Breast epithelium (tissue), 4 donors: ENCODE results near the gene LHX6. TPM values are rescaled to one million over a fixed set of nuclear protein-coding genes. Genes with fewer than 3 reads are reported as not detected.

Experiments used
- DNase-seq, 2 donors: peaks; one replicate each; pipeline ENCODE4 v3.0.0-alpha.2; 2019; ENCODE audit warnings: low spot score in 2 of 2
- H3K27ac ChIP-seq, 2 donors: fragments of 200-600 bp; sonication (generic) in 1 of 2; one replicate each; pipeline ENCODE4 v1.5.1; 2016 to 2019; ENCODE audit warnings: mild to moderate bottlenecking in 1 of 2
- H3K27me3 ChIP-seq, 2 donors: fragments of 200-600 bp; sonication (generic) in 1 of 2; one replicate each; pipeline versions ENCODE4 v1.5.1 to v1.6.0; 2017 to 2019; ENCODE audit warnings: control low read depth in 1 of 2, mild to moderate bottlenecking in 1 of 2
- H3K36me3 ChIP-seq: fragments of 200-600 bp; one replicate; pipeline ENCODE4 v1.5.1; 2019
- H3K4me1 ChIP-seq, 2 donors: fragments of 200-600 bp; sonication (generic); one replicate each; pipeline ENCODE4 v1.5.1; 2016 to 2019; ENCODE audit warnings: control low read depth in 1 of 2
- H3K4me3 ChIP-seq, 3 donors: fragments of 200-600 bp; sonication (generic); 1 replicate in 2 of 3; 2 replicates in 1 of 3; pipeline ENCODE4 v1.5.1; 2016 to 2019; ENCODE audit warnings: mild to moderate bottlenecking in 3 of 3, moderate library complexity in 2 of 3
- H3K9me3 ChIP-seq, 2 donors: fragments of 200-600 bp; sonication (generic) in 1 of 2; one replicate each; pipeline ENCODE4 v1.5.1; 2016 to 2019; ENCODE audit warnings: control low read depth in 1 of 2
- POLR2A ChIP-seq: fragments of 450-650 bp; IDR thresholded peaks from one replicate; pipeline ENCODE4 v1.6.1; 2016; ENCODE audit warnings: antibody characterized with exemption, mild to moderate bottlenecking, moderate library complexity
- POLR2AphosphoS5 ChIP-seq, 3 donors: sonication (generic); formaldehyde crosslinking; IDR thresholded peaks; one replicate each; pipeline ENCODE4 v1.6.1; 2017; ENCODE audit warnings: antibody characterized with exemption in 3 of 3
- intact Hi-C: fragments of 100-400 bp; cut with DNase I; formaldehyde crosslinking; loops from one replicate; pipeline ENCODE4 v1.15.1; 2023; ENCODE audit warnings: low total_unique reads
- total RNA-seq, 3 donors: library from RNA; depleted of rRNA; stranded (reverse); fragments of >200 nt; gene quantifications; one replicate each; pipeline ENCODE4 v1.1.0, GENCODE V29; 2016
- TF ChIP-seq, protein P1 (sequence below), 3 donors: fragments of 450-650 bp; IDR thresholded peaks; one replicate each; pipeline ENCODE4 v1.5.1; 2016 to 2017; ENCODE audit warnings: antibody characterized with exemption in 3 of 3, mild to moderate bottlenecking in 3 of 3, moderate library complexity in 3 of 3

LHX6 gene
- total RNA-seq, 3 donors from 2014 or later: 1.8 to 9.8 (median 4.8) TPM

DNA sequence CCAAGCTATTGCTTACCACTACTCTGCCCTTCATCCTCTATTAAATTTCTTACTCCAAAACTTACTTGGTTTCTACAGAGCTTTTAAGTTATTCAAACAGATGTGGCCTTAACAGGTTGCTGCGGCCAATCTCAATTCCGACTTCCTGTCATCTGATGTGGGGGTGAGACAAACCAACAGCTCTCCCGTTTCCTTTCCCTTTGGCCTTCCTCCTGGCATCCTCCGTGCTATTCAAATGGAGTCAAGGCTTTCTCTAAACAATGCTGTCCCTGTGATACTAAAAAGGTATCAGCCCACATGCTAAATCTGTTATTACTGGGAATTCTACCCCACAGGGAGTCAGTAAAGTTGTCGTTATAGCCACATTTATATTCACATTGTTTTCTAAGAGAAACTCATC is 24.0 kb upstream of the LHX6 start:
- H3K36me3 ChIP-seq: no peaks in the 10 kb centered on the region
- no peak overlapping the region for H3K4me3 ChIP-seq
- no peak for TF ChIP-seq POLR2A
- no peak for TF ChIP-seq POLR2AphosphoS5 (IDR thresholded peaks at IDR 0.05)
- TF ChIP-seq, protein P1, sequence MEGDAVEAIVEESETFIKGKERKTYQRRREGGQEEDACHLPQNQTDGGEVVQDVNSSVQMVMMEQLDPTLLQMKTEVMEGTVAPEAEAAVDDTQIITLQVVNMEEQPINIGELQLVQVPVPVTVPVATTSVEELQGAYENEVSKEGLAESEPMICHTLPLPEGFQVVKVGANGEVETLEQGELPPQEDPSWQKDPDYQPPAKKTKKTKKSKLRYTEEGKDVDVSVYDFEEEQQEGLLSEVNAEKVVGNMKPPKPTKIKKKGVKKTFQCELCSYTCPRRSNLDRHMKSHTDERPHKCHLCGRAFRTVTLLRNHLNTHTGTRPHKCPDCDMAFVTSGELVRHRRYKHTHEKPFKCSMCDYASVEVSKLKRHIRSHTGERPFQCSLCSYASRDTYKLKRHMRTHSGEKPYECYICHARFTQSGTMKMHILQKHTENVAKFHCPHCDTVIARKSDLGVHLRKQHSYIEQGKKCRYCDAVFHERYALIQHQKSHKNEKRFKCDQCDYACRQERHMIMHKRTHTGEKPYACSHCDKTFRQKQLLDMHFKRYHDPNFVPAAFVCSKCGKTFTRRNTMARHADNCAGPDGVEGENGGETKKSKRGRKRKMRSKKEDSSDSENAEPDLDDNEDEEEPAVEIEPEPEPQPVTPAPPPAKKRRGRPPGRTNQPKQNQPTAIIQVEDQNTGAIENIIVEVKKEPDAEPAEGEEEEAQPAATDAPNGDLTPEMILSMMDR (IDR thresholded peaks at IDR 0.05): no peak
- H3K9me3 ChIP-seq: no peaks in the 10 kb centered on the region
- H3K4me1 ChIP-seq: no peaks in the 10 kb centered on the region
- intact Hi-C loops: no loop called here
- DNase-seq: no peak
- H3K27me3 ChIP-seq: no peaks in the 10 kb centered on the region
- H3K27ac ChIP-seq: peak overlapping the region; percentile 15 to 79

DNA sequence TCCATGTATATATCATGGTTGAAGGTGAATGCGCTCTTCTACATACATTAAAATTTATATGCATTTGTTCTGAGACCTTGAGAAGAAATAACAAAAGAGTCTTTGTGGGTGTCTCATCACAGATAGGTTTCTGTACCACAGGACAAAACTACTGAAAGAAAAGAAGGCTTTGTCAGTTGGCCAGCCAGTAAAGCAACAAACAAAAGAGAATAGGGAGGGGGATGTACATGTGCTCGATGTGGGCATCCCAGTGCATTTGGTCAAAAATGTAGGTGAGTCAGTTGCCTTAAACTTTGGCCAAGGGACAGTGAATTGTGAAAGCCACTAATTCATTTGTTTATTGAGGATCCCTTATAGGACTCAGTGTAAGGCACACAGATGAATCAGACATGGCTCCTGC is 22.6 kb upstream of the LHX6 start:
- no peaks in the 10 kb centered on the region for H3K27me3 ChIP-seq
- H3K27ac ChIP-seq: peak overlapping the region; percentile 15 to 53
- H3K4me3 ChIP-seq: no peak overlapping the region
- intact Hi-C loops: no loop called here
- no peak for DNase-seq
- no peaks in the 10 kb centered on the region for H3K36me3 ChIP-seq
- H3K4me1 ChIP-seq: no peaks in the 10 kb centered on the region
- no peaks in the 10 kb centered on the region for H3K9me3 ChIP-seq
- TF ChIP-seq POLR2A: no peak
- TF ChIP-seq, protein P1 (IDR thresholded peaks at IDR 0.05): no peak
- TF ChIP-seq POLR2AphosphoS5 (IDR thresholded peaks at IDR 0.05): no peak

DNA sequence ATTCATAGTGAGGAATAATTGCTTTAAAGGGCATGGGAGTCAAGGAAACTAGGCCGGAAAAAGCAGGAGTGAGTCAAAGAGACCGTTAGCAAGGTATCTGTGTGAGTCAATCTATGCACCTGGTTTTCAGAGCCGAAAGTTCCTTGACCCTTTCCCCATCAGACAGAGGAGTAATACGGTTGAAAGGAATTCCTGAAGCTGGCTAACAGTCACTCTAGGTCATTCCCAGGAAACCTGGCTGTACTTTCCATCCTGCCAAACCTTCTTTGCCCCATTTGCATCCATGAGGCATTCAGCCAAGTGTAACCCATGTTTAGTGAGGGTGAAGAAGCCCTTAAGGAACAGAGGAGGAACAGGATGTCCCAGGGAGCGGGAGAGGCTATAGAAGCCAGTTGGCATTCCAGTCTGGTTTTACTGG is 19.7 kb upstream of the LHX6 start:
- H3K27ac ChIP-seq: peak overlapping the region; percentile 65 to 66
- no peaks in the 10 kb centered on the region for H3K9me3 ChIP-seq
- no peaks in the 10 kb centered on the region for H3K27me3 ChIP-seq
- H3K36me3 ChIP-seq: no peaks in the 10 kb centered on the region
- H3K4me3 ChIP-seq: no peak overlapping the region
- peak in 1 of 2 donors; percentile 48 for DNase-seq
- H3K4me1 ChIP-seq: no peaks in the 10 kb centered on the region
- TF ChIP-seq, protein P1 (IDR thresholded peaks at IDR 0.05): no peak
- peak; percentile 20 to 78 (median 62) for TF ChIP-seq POLR2AphosphoS5 (IDR thresholded peaks at IDR 0.05)
- TF ChIP-seq POLR2A: no peak
- intact Hi-C loops: no loop called here

DNA sequence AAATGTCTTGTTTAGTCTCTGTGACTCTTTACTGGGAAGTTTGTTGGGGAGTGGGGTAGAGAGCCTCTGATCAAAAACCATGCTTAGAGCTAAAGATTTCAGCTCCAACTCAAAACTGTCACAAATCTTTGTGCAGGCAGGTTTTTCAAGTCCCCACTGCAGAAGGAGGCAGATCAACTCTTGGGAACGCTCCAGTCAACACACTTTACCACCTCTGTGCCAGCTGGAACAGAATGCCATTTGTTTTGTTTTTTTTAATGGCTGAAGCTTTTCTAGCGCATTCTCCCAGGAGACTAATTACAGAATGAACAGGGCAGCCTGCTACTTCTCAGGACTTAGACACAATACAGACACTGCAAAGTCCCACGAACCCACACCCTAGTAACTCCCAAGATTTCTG is 17.9 kb upstream of the LHX6 start:
- intact Hi-C loops: no loop called here
- Histone ChIP-seq H3K4me3 (no peak overlapping the region), H3K27me3 (no peaks in the 10 kb centered on the region), H3K4me1 (no peaks in the 10 kb centered on the region), H3K9me3 (no peaks in the 10 kb centered on the region), H3K36me3 (peaks cover under 1% of the 10 kb centered on the region), H3K27ac (no peak overlapping the region)
- TF ChIP-seq, protein P1 (IDR thresholded peaks at IDR 0.05): no peak
- no peak for DNase-seq

DNA sequence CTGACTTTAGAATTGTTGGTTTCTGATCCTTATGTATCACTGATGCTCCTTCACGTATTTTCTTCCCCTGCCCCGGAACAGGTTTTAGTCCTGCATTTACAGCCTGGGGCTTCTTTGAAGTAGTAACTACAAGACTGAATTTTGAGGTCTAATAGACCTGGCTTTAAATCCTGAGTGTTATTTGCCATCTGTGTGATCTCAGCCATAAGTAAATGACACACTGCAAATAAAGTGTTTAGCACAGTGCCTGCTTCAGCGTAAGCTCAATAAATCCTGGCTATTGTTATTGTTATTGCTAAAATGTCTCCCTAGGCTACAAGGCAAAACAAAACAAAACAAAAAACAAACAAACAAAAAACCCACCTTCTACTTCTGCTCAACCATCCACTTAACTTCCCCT is 15.6 kb upstream of the LHX6 start:
- intact Hi-C loops: no loop called here
- H3K27me3 ChIP-seq: no peaks in the 10 kb centered on the region
- no peak for DNase-seq
- TF ChIP-seq, protein P1 (IDR thresholded peaks at IDR 0.05): no peak
- TF ChIP-seq POLR2AphosphoS5 (IDR thresholded peaks at IDR 0.05) (no peak), POLR2A (no peak)
- no peak overlapping the region for H3K4me3 ChIP-seq
- H3K36me3 ChIP-seq: peaks cover 6% of the 10 kb centered on the region
- no peaks in the 10 kb centered on the region for H3K9me3 ChIP-seq
- H3K27ac ChIP-seq: no peak overlapping the region
- no peaks in the 10 kb centered on the region for H3K4me1 ChIP-seq
